ENCODE results near the gene TKT. TPM values are rescaled to one million over a fixed set of nuclear protein-coding genes. Genes with fewer than 3 reads are reported as not detected.

Gene TKT
- total RNA-seq, 1 donor from 2014 or later: 351 TPM

GRCh38 chr3:53224026-53224425, 31.8 kb downstream of the TKT start:
- Mint-ChIP-seq H3K4me3 (no peak overlapping the region), H3K36me3 (ENCODE audit: low read depth) (peaks cover 33% of the 10 kb centered on the region), H3K27me3 (ENCODE audit: insufficient read depth) (no peaks in the 10 kb centered on the region), H3K4me1 (ENCODE audit: low read depth) (peaks cover 6% of the 10 kb centered on the region), H3K9me3 (no peaks in the 10 kb centered on the region), H3K27ac (no peak overlapping the region)
- no peak for DNase-seq (ENCODE audit: low spot score)
- intact Hi-C loops (cut with micrococcal nuclease): no loop called here

- H3K4me1 Mint-ChIP-seq (ENCODE audit: low read depth): peaks cover 6% of the 10 kb centered on the region
- H3K4me3 Mint-ChIP-seq: no peak overlapping the region
- no peaks in the 10 kb centered on the region for H3K27me3 Mint-ChIP-seq (ENCODE audit: insufficient read depth)
- H3K9me3 Mint-ChIP-seq: no peaks in the 10 kb centered on the region
- DNase-seq (ENCODE audit: low spot score): no peak
- intact Hi-C loops (cut with micrococcal nuclease): no loop called here
- peaks cover 28% of the 10 kb centered on the region for H3K36me3 Mint-ChIP-seq (ENCODE audit: low read depth)
- H3K27ac Mint-ChIP-seq: no peak overlapping the region
Observed at GRCh38 chr3:53223541-53223966, 32.3 kb downstream of the TKT start.

GRCh38 chr3:53223025-53223424, 32.8 kb downstream of the TKT start:
- no peak for DNase-seq (ENCODE audit: low spot score)
- no peaks in the 10 kb centered on the region for H3K9me3 Mint-ChIP-seq
- H3K4me3 Mint-ChIP-seq: no peak overlapping the region
- no peak overlapping the region for H3K27ac Mint-ChIP-seq
- intact Hi-C loops (cut with micrococcal nuclease): no loop called here
- peaks cover 26% of the 10 kb centered on the region for H3K36me3 Mint-ChIP-seq (ENCODE audit: low read depth)
- H3K4me1 Mint-ChIP-seq (ENCODE audit: low read depth): peaks cover 6% of the 10 kb centered on the region
- H3K27me3 Mint-ChIP-seq (ENCODE audit: insufficient read depth): no peaks in the 10 kb centered on the region

- intact Hi-C loops (cut with micrococcal nuclease): no loop called here
- Mint-ChIP-seq H3K27ac (no peak overlapping the region), H3K4me1 (ENCODE audit: low read depth) (peaks cover 6% of the 10 kb centered on the region), H3K9me3 (no peaks in the 10 kb centered on the region), H3K4me3 (no peak overlapping the region), H3K36me3 (ENCODE audit: low read depth) (peaks cover 22% of the 10 kb centered on the region), H3K27me3 (ENCODE audit: insufficient read depth) (no peaks in the 10 kb centered on the region)
- DNase-seq (ENCODE audit: low spot score): no peak
Observed at GRCh38 chr3:53222183-53222901, 33.5 kb downstream of the TKT start.

GRCh38 chr3:53221827-53222182, 34.0 kb downstream of the TKT start:
- Mint-ChIP-seq H3K27ac (no peak overlapping the region), H3K4me1 (ENCODE audit: low read depth) (peaks cover 6% of the 10 kb centered on the region)

DNA sequence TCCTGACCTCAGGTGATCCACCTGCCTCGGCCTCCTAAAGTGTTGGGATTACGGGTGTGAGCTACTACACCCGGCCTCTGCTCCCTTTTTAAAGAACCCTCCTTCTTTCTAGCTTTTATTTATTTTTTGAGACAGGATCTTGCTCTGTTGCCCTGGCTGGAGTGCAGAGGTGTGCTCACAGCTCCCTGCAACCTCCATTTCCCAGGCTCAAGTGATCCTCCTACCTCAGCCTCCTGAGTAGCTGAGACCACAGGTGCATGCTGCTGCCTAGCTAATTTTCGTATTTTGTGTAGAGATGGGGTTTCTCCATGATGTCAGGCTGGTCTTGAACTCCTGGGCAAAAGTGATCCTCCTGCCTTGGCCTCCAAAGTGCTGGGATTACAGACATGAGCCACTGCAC, 34.5 kb downstream of the TKT start:
- no peaks in the 10 kb centered on the region for H3K9me3 Mint-ChIP-seq
- peaks cover 6% of the 10 kb centered on the region for H3K4me1 Mint-ChIP-seq (ENCODE audit: low read depth)
- no peak overlapping the region for H3K27ac Mint-ChIP-seq
- no peak for DNase-seq (ENCODE audit: low spot score)
- intact Hi-C loops (cut with micrococcal nuclease): no loop called here
- H3K4me3 Mint-ChIP-seq: no peak overlapping the region
- no peaks in the 10 kb centered on the region for H3K27me3 Mint-ChIP-seq (ENCODE audit: insufficient read depth)
- peaks cover 20% of the 10 kb centered on the region for H3K36me3 Mint-ChIP-seq (ENCODE audit: low read depth)

More at GRCh38 chr3:53221827-53222182, 34.0 kb downstream of the TKT start:
- no peak overlapping the region for H3K4me3 Mint-ChIP-seq
- peaks cover 20% of the 10 kb centered on the region for H3K36me3 Mint-ChIP-seq (ENCODE audit: low read depth)
- no peaks in the 10 kb centered on the region for H3K9me3 Mint-ChIP-seq
- H3K27me3 Mint-ChIP-seq (ENCODE audit: insufficient read depth): no peaks in the 10 kb centered on the region
- DNase-seq (ENCODE audit: low spot score): no peak
- intact Hi-C loops (cut with micrococcal nuclease): no loop called here

DNA sequence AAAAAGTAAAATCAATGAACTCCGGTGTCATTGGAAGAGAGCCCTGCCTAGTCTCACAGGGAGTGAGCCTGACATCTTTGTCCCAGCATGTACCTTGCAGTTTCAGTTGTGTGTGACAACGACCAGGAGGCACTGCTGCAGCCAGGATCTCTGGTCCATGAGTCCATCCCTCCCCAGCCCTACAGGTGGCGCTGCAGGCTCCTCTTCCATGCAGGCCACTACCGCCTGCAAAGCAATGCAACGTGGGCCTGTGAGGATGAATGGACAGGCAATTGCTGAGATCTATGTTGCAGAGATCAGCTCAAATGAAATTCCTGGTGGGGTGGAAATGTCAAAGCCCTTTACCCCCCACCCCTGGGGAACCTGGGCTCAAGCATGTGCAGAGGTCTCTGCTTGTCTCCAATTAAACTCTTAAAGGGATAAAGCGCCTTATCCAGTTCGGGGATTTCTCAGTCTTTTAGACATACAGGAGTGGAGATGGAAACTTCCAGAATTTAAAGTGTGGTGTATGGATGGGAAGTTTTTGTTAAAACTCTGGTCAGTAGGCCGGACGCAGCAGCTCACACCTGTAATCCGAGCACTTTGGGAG, 35.8 kb downstream of the TKT start:
- peaks cover 5% of the 10 kb centered on the region for H3K27me3 Mint-ChIP-seq (ENCODE audit: insufficient read depth)
- intact Hi-C loops (cut with micrococcal nuclease): loop anchor here (1.0 kb wide), 1 partner anchor 79 kb away; no protein-coding TSS in a partner anchor
- peaks cover 6% of the 10 kb centered on the region for H3K4me1 Mint-ChIP-seq (ENCODE audit: low read depth)
- no peaks in the 10 kb centered on the region for H3K9me3 Mint-ChIP-seq
- H3K4me3 Mint-ChIP-seq: no peak overlapping the region
- H3K36me3 Mint-ChIP-seq (ENCODE audit: low read depth): peaks cover 14% of the 10 kb centered on the region
- no peak overlapping the region for H3K27ac Mint-ChIP-seq
- peak; percentile 75 for DNase-seq (ENCODE audit: low spot score)

DNA sequence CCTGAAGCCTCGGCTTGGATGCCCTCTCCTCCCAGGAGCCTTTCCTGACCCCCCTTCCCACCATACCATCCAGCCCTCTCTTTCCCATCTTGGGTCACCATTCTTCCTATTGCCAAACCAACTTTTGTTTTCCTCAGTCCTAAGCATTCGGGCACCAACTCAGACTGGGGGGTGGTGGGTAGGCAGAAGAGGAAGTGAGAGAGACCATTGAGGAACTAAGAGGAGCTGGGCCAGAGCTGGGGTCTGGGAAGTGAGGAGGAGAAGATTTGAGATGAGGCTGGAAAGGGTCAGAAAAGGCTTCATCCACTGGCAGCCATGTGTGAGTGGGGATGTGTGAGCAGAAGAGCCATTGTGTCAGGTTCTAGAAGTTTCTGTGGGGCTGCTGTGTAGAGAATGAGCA, 37.7 kb downstream of the TKT start:
- no peak for DNase-seq (ENCODE audit: low spot score)
- Mint-ChIP-seq H3K9me3 (no peaks in the 10 kb centered on the region), H3K27ac (no peak overlapping the region), H3K36me3 (ENCODE audit: low read depth) (peaks cover 7% of the 10 kb centered on the region), H3K27me3 (ENCODE audit: insufficient read depth) (peaks cover 5% of the 10 kb centered on the region), H3K4me1 (ENCODE audit: low read depth) (peaks cover 6% of the 10 kb centered on the region), H3K4me3 (no peak overlapping the region)
- intact Hi-C loops (cut with micrococcal nuclease): no loop called here

- H3K9me3 Mint-ChIP-seq: no peaks in the 10 kb centered on the region
- no peak overlapping the region for H3K4me3 Mint-ChIP-seq
- H3K27me3 Mint-ChIP-seq (ENCODE audit: insufficient read depth): peaks cover 5% of the 10 kb centered on the region
- no peak overlapping the region for H3K27ac Mint-ChIP-seq
- peaks cover 6% of the 10 kb centered on the region for H3K4me1 Mint-ChIP-seq (ENCODE audit: low read depth)
- intact Hi-C loops (cut with micrococcal nuclease): no loop called here
- peaks cover 7% of the 10 kb centered on the region for H3K36me3 Mint-ChIP-seq (ENCODE audit: low read depth)
- DNase-seq (ENCODE audit: low spot score): no peak
Observed at GRCh38 chr3:53217175-53217574, 38.6 kb downstream of the TKT start.

DNA sequence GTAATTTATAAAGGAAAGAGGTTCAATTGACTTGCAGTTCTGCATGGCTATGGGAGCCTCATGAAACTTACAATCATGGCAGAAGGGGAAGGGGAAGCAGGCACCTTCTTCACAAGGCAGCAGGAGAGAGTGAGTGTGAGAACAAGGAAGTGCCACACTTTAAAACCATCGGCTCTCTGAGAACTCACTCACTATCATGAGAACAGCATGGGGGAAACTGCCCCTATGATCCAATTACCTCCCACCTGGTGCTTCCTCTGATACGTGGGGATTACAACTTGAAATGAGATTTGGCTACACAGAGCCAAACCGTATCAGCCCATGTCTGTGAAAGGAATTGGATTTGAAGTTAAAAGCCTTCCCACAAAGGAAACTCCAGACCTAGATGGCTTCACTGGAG, 39.1 kb downstream of the TKT start:
- Mint-ChIP-seq H3K36me3 (ENCODE audit: low read depth) (peaks cover 7% of the 10 kb centered on the region), H3K4me3 (no peak overlapping the region), H3K4me1 (ENCODE audit: low read depth) (peaks cover 6% of the 10 kb centered on the region), H3K27me3 (ENCODE audit: insufficient read depth) (peaks cover 5% of the 10 kb centered on the region), H3K27ac (no peak overlapping the region), H3K9me3 (no peaks in the 10 kb centered on the region)
- no peak for DNase-seq (ENCODE audit: low spot score)
- intact Hi-C loops (cut with micrococcal nuclease): no loop called here

DNA sequence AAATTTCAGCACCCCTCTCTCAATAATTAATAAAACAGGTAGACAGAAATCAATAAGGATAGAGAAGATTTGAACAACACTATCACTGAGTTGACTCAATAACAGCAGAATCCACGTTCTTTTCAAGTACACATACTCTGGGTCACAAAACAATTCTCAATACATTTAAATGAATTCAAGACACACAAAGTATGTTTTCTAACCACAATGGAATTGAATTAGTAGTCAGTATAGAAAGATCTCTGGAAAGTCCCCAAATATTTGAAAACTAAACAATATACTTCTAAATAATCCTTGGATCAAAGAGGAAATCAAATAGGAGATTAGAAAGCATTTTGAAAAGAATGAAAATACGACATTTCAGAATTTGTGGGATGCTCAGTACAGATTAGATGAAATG, 40.0 kb downstream of the TKT start:
- no peak overlapping the region for H3K27ac Mint-ChIP-seq
- no peaks in the 10 kb centered on the region for H3K9me3 Mint-ChIP-seq
- DNase-seq (ENCODE audit: low spot score): no peak
- H3K36me3 Mint-ChIP-seq (ENCODE audit: low read depth): peaks cover 7% of the 10 kb centered on the region
- no peak overlapping the region for H3K4me3 Mint-ChIP-seq
- H3K4me1 Mint-ChIP-seq (ENCODE audit: low read depth): peaks cover 6% of the 10 kb centered on the region
- intact Hi-C loops (cut with micrococcal nuclease): no loop called here
- H3K27me3 Mint-ChIP-seq (ENCODE audit: insufficient read depth): peaks cover 5% of the 10 kb centered on the region

DNA sequence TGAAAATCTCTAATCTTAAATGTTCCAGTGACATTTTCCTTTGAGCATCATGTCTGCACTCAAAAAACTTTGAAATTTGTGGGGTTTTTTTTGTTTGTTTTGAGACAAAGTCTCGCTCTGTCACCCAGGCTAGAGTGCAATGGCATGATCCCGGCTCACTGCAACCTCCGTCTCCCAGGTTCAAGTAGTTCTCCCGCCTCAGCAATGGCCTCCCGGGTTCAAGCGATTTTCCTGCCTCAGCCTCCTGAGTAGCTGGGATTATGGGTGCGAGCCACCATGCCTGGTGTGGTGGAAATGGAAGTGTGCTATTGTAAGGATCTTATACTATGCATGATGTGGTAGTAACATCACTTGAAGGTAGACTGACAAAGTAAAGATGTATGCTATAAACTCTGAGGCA, 42.5 kb downstream of the TKT start:
- no peak overlapping the region for H3K4me3 Mint-ChIP-seq
- DNase-seq (ENCODE audit: low spot score): no peak
- intact Hi-C loops (cut with micrococcal nuclease): no loop called here
- no peaks in the 10 kb centered on the region for H3K9me3 Mint-ChIP-seq
- no peaks in the 10 kb centered on the region for H3K4me1 Mint-ChIP-seq (ENCODE audit: low read depth)
- H3K36me3 Mint-ChIP-seq (ENCODE audit: low read depth): peaks cover 2% of the 10 kb centered on the region
- no peak overlapping the region for H3K27ac Mint-ChIP-seq
- peaks cover 5% of the 10 kb centered on the region for H3K27me3 Mint-ChIP-seq (ENCODE audit: insufficient read depth)

DNA sequence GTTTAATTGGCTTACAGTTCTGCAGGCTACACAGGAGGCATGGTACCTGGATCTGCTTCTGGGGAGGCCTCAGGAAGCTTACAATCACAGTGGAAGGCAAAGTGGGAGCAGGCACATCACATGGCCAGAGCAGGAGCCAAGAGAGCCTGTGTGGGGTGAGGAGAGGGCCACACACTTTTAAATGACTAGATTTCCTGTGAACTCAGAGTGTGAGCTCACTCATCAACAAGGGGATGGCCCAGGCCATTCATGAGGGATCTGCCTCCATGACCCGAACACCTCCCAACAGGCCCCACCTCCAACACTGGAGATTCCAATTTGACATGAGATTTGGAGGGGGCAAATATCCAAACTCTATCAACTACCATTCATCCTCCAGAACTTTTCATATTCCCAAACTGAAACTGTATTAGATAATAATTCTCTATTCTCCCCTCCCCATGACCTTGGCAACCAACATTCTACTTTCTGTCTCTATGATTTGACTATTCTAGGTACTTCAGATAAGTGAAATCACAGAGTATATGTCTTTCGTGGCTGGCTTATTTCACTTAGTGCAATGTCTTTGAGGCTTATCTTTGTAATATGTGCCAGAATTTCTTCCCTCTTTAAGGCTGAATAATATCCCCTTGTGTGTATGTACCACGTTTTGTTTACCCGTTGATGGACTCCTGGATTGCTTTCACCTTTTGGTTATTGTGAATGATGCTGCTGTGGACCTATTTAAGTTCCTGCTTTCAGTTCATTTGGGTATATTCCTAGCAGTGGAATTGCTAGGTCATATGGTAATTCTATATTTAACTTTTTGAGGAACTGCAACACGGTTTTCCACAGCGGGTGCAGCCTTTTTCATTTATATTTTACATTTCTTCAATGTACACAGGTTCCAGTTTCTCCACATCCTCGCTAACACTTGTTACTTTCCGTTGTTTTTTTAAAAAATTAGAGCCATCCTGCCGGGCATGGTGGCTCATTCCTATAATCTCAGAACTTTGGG, 43.8 kb downstream of the TKT start:
- Mint-ChIP-seq H3K4me3 (no peak overlapping the region), H3K4me1 (ENCODE audit: low read depth) (no peaks in the 10 kb centered on the region), H3K27ac (no peak overlapping the region), H3K27me3 (ENCODE audit: insufficient read depth) (peaks cover 5% of the 10 kb centered on the region), H3K9me3 (peaks cover 6% of the 10 kb centered on the region), H3K36me3 (ENCODE audit: low read depth) (peaks cover 2% of the 10 kb centered on the region)
- no peak for DNase-seq (ENCODE audit: low spot score)
- intact Hi-C loops (cut with micrococcal nuclease): no loop called here
